SW 1271 (cell line): ENCODE results near the gene MAGEF1.

Source experiments
- DNase-seq, 2 experiments: peaks; one replicate each; lab custom pipeline; 2025; lab: John Stamatoyannopoulos, UW

Gene MAGEF1

GRCh38 chr3:184669578-184669977, 42.3 kb downstream of the MAGEF1 start:
- DNase-seq, result no peak

GRCh38 chr3:184666442-184666841, 45.4 kb downstream of the MAGEF1 start:
- no peak for DNase-seq

GRCh38 chr3:184665101-184665500, 46.8 kb downstream of the MAGEF1 start:
- no peak for DNase-seq

DNA sequence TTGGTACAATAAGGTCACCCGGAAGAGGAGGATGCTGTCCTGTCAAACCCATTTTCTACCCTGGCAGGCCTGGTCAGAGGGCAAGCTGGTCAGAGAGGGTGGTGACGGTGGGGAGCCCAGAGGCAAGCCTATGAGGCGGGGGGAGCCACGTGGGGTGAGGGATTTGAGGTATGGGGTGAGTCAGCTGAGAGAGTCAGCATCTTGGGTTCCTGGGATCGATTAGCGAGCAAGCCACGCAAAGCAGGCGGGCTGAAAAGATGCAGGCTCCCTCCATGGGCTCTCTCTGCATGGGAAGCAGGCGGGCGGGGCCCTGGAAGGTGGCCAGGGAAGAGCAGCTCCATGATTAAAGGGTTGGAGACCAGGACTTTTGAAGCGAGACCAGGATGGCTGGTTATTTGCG, 48.1 kb downstream of the MAGEF1 start:
- no peak for DNase-seq

- DNase-seq, result no peak
Observed at GRCh38 chr3:184663356-184663755, 48.5 kb downstream of the MAGEF1 start.

- DNase-seq, result no peak
Observed at GRCh38 chr3:184662187-184662586, 49.7 kb downstream of the MAGEF1 start.

DNA sequence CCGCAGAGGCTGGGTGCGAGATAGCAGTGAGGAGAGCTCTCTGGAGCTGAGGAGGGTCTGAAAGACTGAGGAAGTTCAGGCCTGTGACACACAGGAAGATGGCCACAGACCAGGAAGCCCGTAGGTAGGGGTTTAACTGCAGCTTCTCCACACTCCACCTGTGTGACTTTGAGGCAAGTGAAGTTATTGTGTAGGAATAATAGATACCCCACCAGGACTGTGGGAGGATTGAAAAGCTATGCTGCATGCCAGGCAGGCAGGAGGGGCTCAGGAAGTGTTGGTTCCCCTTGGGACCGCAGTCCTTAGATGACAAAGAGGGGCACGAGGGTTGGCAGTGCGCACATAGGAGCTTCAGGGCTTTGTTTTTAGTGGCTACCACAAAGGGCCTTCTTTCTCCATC, 50.9 kb downstream of the MAGEF1 start:
- DNase-seq, result no peak
